ENCODE results near the gene SYTL5.

DNA sequence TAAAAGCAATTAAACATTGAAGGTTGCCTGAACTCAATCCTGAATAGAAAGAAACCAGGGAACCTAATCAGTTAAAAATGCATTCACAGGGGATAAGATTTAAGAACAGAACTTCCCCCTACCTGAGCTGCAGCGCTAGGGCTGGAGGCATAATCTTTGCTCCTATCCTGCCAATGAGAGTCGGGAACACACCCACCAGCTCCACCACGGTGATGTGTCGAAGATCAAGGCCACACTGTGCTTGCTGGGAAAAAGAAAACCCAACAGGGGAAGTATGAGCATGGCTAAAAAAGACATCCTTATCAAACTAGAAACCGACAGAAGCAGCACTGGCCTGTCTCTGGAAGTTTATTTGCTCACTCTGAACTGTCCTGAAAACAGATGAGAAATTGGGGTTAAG lies 148.0 kb downstream of the SYTL5 start:
- TF ChIP-seq EZH2phosphoT487 (IDR thresholded peaks at IDR 0.05; ENCODE audit: borderline replicate concordance) = no peak
- TF ChIP-seq, protein P1, sequence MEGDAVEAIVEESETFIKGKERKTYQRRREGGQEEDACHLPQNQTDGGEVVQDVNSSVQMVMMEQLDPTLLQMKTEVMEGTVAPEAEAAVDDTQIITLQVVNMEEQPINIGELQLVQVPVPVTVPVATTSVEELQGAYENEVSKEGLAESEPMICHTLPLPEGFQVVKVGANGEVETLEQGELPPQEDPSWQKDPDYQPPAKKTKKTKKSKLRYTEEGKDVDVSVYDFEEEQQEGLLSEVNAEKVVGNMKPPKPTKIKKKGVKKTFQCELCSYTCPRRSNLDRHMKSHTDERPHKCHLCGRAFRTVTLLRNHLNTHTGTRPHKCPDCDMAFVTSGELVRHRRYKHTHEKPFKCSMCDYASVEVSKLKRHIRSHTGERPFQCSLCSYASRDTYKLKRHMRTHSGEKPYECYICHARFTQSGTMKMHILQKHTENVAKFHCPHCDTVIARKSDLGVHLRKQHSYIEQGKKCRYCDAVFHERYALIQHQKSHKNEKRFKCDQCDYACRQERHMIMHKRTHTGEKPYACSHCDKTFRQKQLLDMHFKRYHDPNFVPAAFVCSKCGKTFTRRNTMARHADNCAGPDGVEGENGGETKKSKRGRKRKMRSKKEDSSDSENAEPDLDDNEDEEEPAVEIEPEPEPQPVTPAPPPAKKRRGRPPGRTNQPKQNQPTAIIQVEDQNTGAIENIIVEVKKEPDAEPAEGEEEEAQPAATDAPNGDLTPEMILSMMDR (conservative IDR thresholded peaks at IDR 0.05; ENCODE audit: low read length) = no peak

Measured in Loucy (cell line).